T-helper 1 cell treated with Interleukin-12 subunit alpha and Interleukin-12 subunit beta and Interleukin-4 antibody, amounts not matched to agents 30 ng/mL and 1 ng/mL, for 36 hours (primary cell): ENCODE data around the gene BIRC3. TPM values are rescaled to one million over a fixed set of nuclear protein-coding genes. Genes with fewer than 3 reads are reported as not detected.

ENCODE experiments used
- intact Hi-C: fragments of 100-400 bp; cut with micrococcal nuclease; formaldehyde crosslinking; loops from one replicate; pipeline ENCODE4 v1.15.1; 2024
- total RNA-seq: library from RNA; stranded (reverse); gene quantifications from 2 replicates; pipeline ENCODE4 v1.2.3, GENCODE V29; 2022

BIRC3 gene
- total RNA-seq, 1 donor from 2014 or later = 208 TPM

DNA sequence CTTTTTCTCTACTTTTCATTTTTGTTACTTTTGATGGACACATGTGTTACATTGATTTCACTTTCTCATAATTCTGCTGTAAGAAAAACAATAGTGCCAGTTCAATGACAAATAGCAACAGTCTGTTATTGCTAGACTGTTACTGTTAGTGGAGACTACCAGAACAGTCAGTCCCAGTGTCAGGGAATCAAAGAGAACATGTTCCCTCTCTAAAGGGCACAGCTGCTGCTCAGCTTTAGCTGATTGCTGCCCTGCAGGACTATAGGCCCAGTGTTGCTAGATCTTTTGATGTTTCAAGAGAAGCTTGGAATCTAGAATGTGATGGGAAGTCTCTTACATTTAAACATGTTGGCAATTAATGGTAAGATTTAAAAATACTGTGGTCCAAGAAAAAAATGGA lies 3.4 kb downstream of the BIRC3 start:
- intact Hi-C loops = no loop called here

DNA sequence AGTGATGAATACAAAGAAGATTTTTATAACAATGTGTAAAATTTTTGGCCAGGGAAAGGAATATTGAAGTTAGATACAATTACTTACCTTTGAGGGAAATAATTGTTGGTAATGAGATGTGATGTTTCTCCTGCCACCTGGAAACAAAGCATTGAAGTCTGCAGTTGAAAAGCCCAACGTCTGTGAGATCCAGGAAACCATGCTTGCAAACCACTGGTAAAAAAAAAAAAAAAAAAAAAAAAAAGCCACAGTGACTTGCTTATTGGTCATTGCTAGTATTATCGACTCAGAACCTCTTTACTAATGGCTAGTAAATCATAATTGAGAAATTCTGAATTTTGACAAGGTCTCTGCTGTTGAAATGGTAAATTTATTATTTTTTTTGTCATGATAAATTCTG lies 5.3 kb downstream of the BIRC3 start:
- intact Hi-C loops = loop anchor here (1.0 kb wide), 3 partner anchors 8 to 34 kb away; no protein-coding TSS in a partner anchor

DNA sequence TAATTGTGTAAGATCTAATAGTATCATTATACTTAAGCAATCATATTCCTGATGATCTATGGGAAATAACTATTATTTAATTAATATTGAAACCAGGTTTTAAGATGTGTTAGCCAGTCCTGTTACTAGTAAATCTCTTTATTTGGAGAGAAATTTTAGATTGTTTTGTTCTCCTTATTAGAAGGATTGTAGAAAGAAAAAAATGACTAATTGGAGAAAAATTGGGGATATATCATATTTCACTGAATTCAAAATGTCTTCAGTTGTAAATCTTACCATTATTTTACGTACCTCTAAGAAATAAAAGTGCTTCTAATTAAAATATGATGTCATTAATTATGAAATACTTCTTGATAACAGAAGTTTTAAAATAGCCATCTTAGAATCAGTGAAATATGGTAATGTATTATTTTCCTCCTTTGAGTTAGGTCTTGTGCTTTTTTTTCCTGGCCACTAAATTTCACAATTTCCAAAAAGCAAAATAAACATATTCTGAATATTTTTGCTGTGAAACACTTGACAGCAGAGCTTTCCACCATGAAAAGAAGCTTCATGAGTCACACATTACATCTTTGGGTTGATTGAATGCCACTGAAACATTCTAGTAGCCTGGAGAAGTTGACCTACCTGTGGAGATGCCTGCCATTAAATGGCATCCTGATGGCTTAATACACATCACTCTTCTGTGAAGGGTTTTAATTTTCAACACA lies 6.4 kb downstream of the BIRC3 start:
- intact Hi-C loops = no loop called here

DNA sequence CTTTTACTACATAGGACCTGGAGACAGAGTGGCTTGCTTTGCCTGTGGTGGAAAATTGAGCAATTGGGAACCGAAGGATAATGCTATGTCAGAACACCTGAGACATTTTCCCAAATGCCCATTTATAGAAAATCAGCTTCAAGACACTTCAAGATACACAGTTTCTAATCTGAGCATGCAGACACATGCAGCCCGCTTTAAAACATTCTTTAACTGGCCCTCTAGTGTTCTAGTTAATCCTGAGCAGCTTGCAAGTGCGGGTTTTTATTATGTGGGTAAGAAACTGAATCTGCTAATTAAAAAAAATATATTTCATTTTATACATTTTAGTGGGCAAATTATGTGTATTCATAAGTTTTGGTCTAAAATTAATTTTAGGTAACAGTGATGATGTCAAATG lies 7.8 kb downstream of the BIRC3 start:
- intact Hi-C loops = no loop called here

DNA sequence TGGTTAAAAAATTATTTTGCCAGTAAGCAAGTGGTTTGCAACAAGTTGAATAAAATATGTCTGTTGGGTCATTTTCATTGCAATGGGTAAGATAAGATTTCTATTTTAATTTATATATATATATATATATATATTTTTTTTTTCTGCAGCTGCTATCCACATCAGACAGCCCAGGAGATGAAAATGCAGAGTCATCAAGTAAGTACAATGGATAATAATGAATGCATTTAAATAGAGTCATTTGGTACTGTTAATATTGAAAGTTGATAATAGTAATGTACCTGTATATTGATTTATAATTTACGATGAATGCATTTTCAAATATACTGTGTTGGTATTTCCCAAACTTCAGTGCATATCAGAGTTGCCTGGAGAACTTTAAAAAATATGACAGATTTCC lies 11.5 kb downstream of the BIRC3 start:
- intact Hi-C loops = no loop called here

DNA sequence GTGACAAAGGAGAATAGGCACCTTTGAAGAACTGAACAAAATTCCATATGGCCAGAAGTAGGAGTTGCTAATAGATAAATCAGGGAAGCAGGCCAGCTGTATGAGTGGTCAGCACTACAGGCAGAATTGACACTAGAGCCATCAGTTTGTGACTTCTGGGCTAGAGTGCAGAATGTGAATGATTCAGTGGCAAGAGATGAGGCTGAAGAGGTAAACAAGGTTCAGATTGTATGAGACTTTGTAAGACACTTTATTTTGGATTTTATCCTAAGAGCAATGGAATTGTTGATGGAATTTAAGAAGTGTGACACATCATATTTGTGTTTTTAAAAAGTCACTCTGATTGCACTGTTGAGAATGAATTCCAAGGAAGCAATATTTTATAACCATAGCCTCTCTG lies 12.9 kb downstream of the BIRC3 start:
- intact Hi-C loops = loop anchor here (1.0 kb wide), 1 partner anchor 8 kb away; no protein-coding TSS in a partner anchor

- intact Hi-C loops = no loop called here
Measured at GRCh38 chr11:102331341-102331740, 14.1 kb downstream of the BIRC3 start.

- intact Hi-C loops = no loop called here
Measured at GRCh38 chr11:102332611-102332994, 15.3 kb downstream of the BIRC3 start.

- intact Hi-C loops = no loop called here
Measured at GRCh38 chr11:102338479-102339010, 21.3 kb downstream of the BIRC3 start.

DNA sequence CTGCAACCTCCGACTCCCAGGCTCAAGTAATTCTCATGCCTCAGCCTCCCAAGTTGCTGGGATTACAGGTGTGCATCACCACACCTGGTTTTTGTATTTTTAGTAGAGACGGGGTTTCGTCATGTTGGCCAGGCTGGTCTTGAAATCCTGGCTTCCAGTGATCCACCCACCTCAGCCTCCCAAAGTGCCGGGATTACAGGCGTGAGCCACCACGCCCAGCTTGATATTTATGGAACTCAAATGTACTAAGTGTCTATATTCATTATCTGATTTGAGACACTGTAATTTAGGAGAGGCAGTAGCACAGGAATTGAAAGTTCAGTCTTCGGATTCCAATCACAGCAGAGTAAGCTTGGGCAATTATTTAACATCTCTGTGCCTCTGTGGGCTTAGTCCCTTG lies 24.0 kb downstream of the BIRC3 start:
- intact Hi-C loops = loop anchor here (1.0 to 10.0 kb wide), 6 partner anchors 53 to 427 kb away; partner anchors contain the start of genes ANGPTL5 and CEP126

DNA sequence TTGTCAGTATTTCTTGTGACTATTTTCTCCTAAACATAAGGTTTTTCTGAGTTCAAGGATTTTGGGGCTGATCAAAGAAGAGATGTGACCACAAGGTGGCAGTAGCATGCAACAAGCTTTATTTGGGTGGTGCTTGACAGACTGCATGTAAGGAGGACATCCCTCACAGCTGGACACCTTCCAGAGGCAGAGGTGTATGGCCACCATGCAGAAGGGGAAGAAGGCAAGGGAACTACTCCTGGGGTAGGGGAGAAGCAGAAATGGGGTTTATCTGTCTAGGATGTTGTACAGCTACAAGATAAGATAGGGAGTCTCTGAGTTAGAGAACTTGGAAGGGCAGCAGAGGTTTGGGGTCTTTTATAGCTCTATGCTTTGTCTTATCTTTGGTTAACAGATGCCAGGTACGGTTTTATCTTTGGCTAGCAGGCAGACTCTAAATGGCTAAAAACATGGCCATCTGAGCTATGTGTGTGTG lies 24.6 kb downstream of the BIRC3 start:
- intact Hi-C loops = loop anchor here (1.0 to 10.0 kb wide), 6 partner anchors 54 to 427 kb away; partner anchors contain the start of genes ANGPTL5 and CEP126

GRCh38 chr11:102343809-102344208 lies 26.5 kb downstream of the BIRC3 start:
- intact Hi-C loops = loop anchor here (10.0 kb wide), 1 partner anchor 429 kb away; the partner anchor contains the start of genes ANGPTL5 and CEP126

DNA sequence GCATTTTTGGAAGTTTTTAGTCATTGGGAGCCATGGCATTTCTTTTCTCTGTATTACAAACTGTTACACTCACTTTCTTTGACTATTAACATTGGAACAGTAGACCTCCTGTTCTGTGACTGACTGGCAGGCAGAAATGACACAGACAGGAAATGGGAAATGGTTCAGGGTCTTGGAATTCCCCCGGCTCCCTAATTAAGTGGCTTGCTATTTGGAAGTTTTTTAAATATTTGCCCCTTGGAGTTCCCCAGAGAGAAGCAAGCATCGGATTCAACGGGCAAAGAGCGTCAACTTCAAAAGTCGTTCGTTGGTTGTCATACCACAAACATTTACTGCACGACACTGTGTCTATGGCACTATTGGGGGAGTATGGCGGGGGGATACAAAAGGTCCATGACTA lies 28.6 kb downstream of the BIRC3 start:
- intact Hi-C loops = loop anchor here (1.0 to 10.0 kb wide), 6 partner anchors 51 to 761 kb away; partner anchors contain the start of genes ANGPTL5, CEP126 and DYNC2H1

DNA sequence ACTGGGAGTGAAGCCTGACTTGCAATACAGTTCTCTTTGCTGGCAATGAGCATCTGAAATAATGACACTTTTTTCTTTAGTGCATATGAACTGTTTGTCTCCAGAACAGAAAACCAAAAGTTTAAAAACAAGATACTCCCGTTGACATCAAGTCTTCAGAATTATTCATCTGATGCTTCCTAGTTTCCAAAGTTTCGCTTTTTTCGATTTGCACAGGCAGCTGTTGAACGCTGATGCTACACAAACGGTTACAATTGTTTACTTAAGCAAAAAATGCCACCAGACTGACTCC lies 29.1 kb downstream of the BIRC3 start:
- intact Hi-C loops = loop anchor here (1.0 to 10.0 kb wide), 6 partner anchors 50 to 761 kb away; partner anchors contain the start of genes ANGPTL5, CEP126 and DYNC2H1

DNA sequence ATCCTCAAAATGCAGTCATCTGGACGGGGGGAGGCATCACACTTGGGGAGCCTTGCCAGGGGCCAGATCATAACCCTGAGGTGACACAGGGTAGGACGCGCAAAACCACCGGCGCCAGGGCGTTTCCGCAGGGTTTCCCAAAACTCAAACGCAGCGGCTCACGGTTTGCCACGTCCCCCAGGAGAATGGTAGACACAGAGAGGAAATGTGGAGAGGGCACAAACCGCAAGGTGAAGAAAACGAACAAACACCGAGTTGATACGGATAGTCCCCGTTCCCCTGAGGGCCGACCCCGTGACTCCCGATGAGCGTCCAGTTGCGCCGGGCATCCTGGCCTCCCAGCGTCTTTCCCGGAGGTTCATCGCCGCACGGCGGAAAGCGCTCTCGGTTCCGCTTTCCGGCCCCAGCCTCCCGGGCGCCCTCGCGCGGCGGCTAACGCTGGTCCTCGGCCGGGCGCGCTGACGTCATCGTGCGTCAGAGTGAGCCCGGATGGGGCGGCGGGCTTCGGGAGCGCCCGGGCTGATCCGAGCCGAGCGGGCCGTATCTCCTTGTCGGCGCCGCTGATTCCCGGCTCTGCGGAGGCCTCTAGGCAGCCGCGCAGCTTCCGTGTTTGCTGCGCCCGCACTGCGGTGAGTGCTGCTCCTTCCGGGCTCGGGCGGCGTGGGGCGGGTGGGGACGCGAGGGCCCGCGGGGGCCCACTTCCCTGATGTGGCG lies 29.6 kb downstream of the BIRC3 start, which contains the start of gene BIRC2:
TSS of gene BIRC2 (plus strand) at position 467 of the 714 bp plus-strand sequence. CDS start 2,641 bp downstream, outside the sequence.
- intact Hi-C loops = loop anchor here (1.0 to 10.0 kb wide), 14 partner anchors 14 to 760 kb away; partner anchors contain the start of genes ANGPTL5, BIRC3, CEP126 and DYNC2H1

DNA sequence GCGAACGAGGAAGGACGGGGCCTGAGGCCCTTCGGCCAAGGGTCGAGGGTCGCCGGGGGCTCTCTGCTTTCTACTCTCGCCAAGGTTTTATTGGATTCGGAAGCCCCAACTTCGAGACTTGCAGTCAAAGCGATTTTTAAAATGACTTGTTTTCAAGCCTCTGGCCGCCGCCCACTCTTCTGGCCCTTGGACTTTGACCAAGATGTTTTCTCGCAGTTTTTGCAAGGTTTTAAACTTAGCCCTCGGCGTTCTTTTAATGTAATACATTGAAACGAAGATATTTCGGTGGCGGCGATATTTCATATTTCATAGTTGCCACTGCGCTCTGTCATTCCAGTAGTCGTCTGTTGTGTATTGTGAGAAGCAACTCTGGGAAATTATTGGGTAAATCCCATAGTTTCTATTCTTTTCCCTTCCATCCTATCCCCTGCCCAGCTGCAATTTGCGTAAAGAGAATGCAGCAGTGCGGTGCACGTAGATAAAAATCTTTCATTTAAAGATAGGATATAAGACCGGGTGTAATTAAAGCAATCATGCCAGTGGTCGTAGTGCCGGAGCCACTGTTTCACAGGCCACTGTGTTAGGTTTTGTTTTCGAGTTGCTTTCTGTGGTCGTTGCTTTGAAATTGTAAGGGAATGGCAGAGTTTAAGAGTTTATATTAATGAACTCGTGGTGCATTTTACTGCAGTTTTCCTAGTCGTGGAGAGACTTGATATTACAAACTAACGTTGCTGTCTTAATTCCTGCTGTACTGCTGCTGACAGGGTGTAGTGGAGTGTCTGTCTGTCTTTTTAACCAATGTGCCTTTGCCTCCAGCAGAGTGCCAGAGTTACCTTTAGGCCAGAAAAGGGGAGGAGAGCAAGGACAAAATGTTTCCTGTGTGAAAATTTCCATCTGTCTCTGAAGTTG lies 30.4 kb downstream of the BIRC3 start:
- intact Hi-C loops = loop anchor here (1.0 to 10.0 kb wide), 12 partner anchors 14 to 760 kb away; partner anchors contain the start of genes ANGPTL5, BIRC3, CEP126 and DYNC2H1

DNA sequence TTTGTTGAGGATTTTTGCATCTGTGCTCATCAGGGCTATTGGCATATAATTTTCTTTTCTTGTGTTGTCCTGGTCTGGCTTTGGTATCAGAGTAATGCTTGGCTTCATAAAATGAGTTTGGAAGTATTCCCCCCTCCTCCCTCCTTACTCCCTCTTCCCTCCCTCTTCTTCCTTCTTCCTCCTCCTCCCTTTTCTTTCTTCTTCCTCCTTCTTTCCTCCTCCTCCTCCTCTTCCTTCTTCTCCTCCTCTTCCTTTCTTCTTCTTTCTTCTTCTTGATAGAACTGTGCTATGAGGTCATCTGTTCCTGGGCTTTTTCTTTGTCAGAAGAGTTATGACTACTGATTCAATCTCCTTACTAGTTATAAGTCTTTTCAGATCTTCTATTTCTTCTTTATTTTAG lies 39.8 kb downstream of the BIRC3 start:
- intact Hi-C loops = no loop called here

DNA sequence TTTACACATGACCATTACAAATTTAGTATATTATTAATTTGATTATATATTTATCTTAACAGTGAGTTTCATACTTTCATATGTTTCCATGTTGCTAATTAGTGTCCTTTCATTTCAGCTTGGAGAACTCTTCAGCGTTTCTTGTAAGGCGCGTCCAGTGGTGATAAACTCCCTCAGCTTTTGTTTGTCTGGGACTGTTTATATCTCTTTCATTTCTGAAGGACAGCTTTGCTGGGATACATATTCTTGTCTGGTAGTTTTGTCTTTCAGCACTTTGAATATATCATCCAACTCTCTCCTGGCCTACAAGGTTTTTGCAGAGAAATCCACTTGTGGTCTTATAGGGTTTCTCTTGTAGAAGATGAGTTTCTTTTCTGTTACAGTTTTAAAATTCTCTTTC lies 42.1 kb downstream of the BIRC3 start:
- intact Hi-C loops = no loop called here

DNA sequence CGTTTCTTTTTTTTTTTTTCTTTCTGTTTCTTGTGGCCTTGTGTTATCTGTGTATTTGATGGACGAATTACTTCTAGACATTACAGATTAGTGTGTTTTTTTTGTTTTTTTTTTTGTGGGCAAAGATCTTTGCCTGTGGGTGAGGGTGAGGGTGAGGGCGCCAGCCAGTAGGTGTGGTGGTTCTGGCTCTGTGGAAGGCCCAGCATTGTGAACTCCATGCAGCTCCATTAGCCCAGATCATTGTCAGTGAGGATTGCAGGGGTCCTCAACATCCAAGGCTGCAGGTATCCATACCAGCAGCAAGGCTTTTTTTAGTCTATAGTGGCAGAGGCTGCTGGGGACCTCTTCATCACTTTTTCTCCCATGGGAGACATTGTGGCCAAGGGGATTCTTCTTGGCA lies 43.4 kb downstream of the BIRC3 start:
- intact Hi-C loops = loop anchor here (1.0 kb wide), 2 partner anchors 7 to 13 kb away; partner anchors contain the start of gene BIRC2
